Endothelial cell of umbilical vein (primary cell): ENCODE measurements around the gene ZNF91. TPM values are rescaled to one million over a fixed set of nuclear protein-coding genes. Genes with fewer than 3 reads are reported as not detected.

Source experiments
- BruUV-seq: library from RNA; stranded (reverse); fragments of 400-500 nt; replicated peaks from 2 replicates; lab custom pipeline; 2021; lab: Mats Ljungman, UMichigan
- CTCF ChIA-PET: fragments of 300-600, 350-600 bp; sonication (Branson Sonifier 250); formaldehyde crosslinking; loops from one replicate; lab custom pipeline; 2021; ENCODE audit warnings: antibody characterized with exemption, inconsistent platforms; lab: Charles Lee
- POLR2A ChIA-PET: fragments of 300-600, 350-600 bp; sonication (Branson Sonifier 250); formaldehyde crosslinking; loops from one replicate; lab custom pipeline; 2021; ENCODE audit warnings: antibody characterized with exemption, inconsistent platforms; lab: Charles Lee
- DNase-seq: peaks from one replicate; pipeline ENCODE4 v3.0.0-alpha.2; 2011; ENCODE audit warnings: low read depth, low spot score
- FAIRE-seq: peaks from 2 replicates; lab custom pipeline; 2011; peaks lifted over from hg19 to GRCh38; lab: Jason Lieb, UNC
- H2AFZ ChIP-seq: 2 replicates; pipeline ENCODE4 v1.6.0; 2012; ENCODE audit warnings: low read depth, low read length, control low read depth, inconsistent platforms
- H3K27ac ChIP-seq: 2 replicates; pipeline ENCODE4 v1.5.1; 2011; ENCODE audit warnings: low read depth, mild to moderate bottlenecking, control low read depth, low read length, moderate library complexity; ENCODE audit not compliant: insufficient read depth
- H3K27me3 ChIP-seq, 2 experiments: 2 replicates each; pipeline versions ENCODE4 v1.6.0 to v1.6.1; 2011; ENCODE audit warnings: low read length in 2 of 2, mixed read lengths in 1 of 2; ENCODE audit not compliant: control insufficient read depth in 2 of 2, insufficient read depth in 2 of 2
- H3K36me3 ChIP-seq, 2 experiments: 2 replicates in 1 of 2; 3 replicates in 1 of 2; pipeline ENCODE4 v1.5.1; 2011; ENCODE audit warnings: low read length in 2 of 2, mild to moderate bottlenecking in 1 of 2, moderate library complexity in 1 of 2; ENCODE audit not compliant: control insufficient read depth in 2 of 2, insufficient read depth in 2 of 2; ENCODE audit errors: extremely low read depth in 1 of 2
- H3K4me1 ChIP-seq: 3 replicates; pipeline ENCODE4 v1.5.1; 2011; ENCODE audit warnings: mild to moderate bottlenecking, low read length; ENCODE audit not compliant: control insufficient read depth, insufficient read depth; ENCODE audit errors: extremely low read depth
- H3K4me2 ChIP-seq: 2 replicates; pipeline ENCODE4 v1.6.1; 2011; ENCODE audit warnings: low read length, control low read depth, mixed read lengths; ENCODE audit not compliant: insufficient read depth
- H3K4me3 ChIP-seq, 3 experiments: fragments of 200-600 bp in 1 of 3; sonication (generic), shearing (Covaris generic) in 1 of 3; replicated peaks in 1 of 3; 2 replicates each; pipeline ENCODE4 v1.5.1; 2011 to 2016; ENCODE audit warnings: control low read depth in 3 of 3, low read length in 3 of 3, mild to moderate bottlenecking in 2 of 3, inconsistent platforms in 1 of 3, low read depth in 1 of 3, moderate library complexity in 1 of 3; ENCODE audit not compliant: insufficient read depth in 1 of 3
- H3K79me2 ChIP-seq: 2 replicates; pipeline ENCODE4 v1.6.0; 2012; ENCODE audit warnings: low read length, inconsistent platforms; ENCODE audit not compliant: control insufficient read depth, insufficient read depth
- H3K9ac ChIP-seq: replicated peaks from 2 replicates; pipeline ENCODE3; 2011; ENCODE audit warnings: low read length, control low read depth; ENCODE audit not compliant: insufficient read depth; ENCODE audit errors: extremely low read depth
- H3K9me1 ChIP-seq: replicated peaks from 3 replicates; pipeline ENCODE4 v1.6.0; 2011; ENCODE audit warnings: mild to moderate bottlenecking, low read length; ENCODE audit not compliant: control insufficient read depth, insufficient read depth; ENCODE audit errors: extremely low read depth
- H3K9me3 ChIP-seq: replicated peaks from 2 replicates; pipeline ENCODE4 v1.5.1; 2012; ENCODE audit warnings: low read length, inconsistent platforms; ENCODE audit not compliant: control insufficient read depth, insufficient read depth
- H4K20me1 ChIP-seq: replicated peaks from 2 replicates; pipeline ENCODE3; 2011; ENCODE audit warnings: mild to moderate bottlenecking, low read length; ENCODE audit not compliant: control insufficient read depth, insufficient read depth; ENCODE audit errors: extremely low read depth
- CTCF ChIP-seq, 2 donors: IDR thresholded peaks; 1 replicate in 1 of 2; 2 replicates in 1 of 2; pipeline ENCODE4 v1.5.1; 2011; ENCODE audit warnings: low read length in 2 of 2, mild to moderate bottlenecking in 2 of 2, moderate library complexity in 2 of 2, control low read depth in 1 of 2, inconsistent platforms in 1 of 2, low read depth in 1 of 2; ENCODE audit not compliant: insufficient read depth in 1 of 2; ENCODE audit errors: extremely low read depth in 1 of 2
- EZH2 ChIP-seq: IDR thresholded peaks from 2 replicates; pipeline ENCODE4 v1.6.1; 2012; ENCODE audit warnings: borderline replicate concordance, low read depth, mild to moderate bottlenecking, moderate library complexity, low read length, inconsistent platforms; ENCODE audit not compliant: severe bottlenecking
- FOS ChIP-seq: IDR thresholded peaks from 2 replicates; pipeline ENCODE4 v1.6.1; 2011; ENCODE audit warnings: mild to moderate bottlenecking, low read length, moderate library complexity, borderline replicate concordance; ENCODE audit not compliant: insufficient read depth
- GATA2 ChIP-seq: IDR thresholded peaks from 2 replicates; pipeline ENCODE4 v1.7.0; 2011; ENCODE audit warnings: low read depth, mild to moderate bottlenecking, moderate library complexity, mixed read lengths, low read length; ENCODE audit not compliant: insufficient read length, insufficient read depth
- JUN ChIP-seq: IDR thresholded peaks from 2 replicates; pipeline ENCODE4 v1.6.1; 2011; ENCODE audit warnings: borderline replicate concordance, low read depth; ENCODE audit not compliant: insufficient read length, insufficient read depth
- MAX ChIP-seq: IDR thresholded peaks from 2 replicates; pipeline ENCODE4 v1.6.1; 2011; ENCODE audit not compliant: insufficient read depth, insufficient read length
- MYC ChIP-seq: IDR thresholded peaks from one replicate; pipeline ENCODE4 v1.6.1; 2011; ENCODE audit warnings: mild to moderate bottlenecking, low read depth, low read length
- POLR2A ChIP-seq: IDR thresholded peaks from 2 replicates; pipeline ENCODE4 v1.6.1; 2012; ENCODE audit warnings: low read depth, mild to moderate bottlenecking, control low read depth, low read length
- POLR2AphosphoS5 ChIP-seq: IDR thresholded peaks from 2 replicates; pipeline ENCODE4 v1.6.1; 2012; ENCODE audit warnings: low read depth, mild to moderate bottlenecking, control low read depth, low read length, moderate library complexity; ENCODE audit not compliant: insufficient read depth
- dilution Hi-C: fragments of 300-500 bp; cut with MboI; formaldehyde crosslinking; loops from one replicate; pipeline ENCODE4 v1.15.0; 2019; ENCODE audit warnings: low sequenced_read_pairs; ENCODE audit not compliant: extremely low pct_ligation_motif_present
- intact Hi-C: fragments of 100-400 bp; cut with micrococcal nuclease; formaldehyde crosslinking; loops from one replicate; pipeline ENCODE4 v1.10.0; 2022
- polyA plus RNA-seq, 4 experiments: library from polyadenylated mRNA; depleted of rRNA in 3 of 4; stranded (reverse) in 3 of 4; unstranded in 1 of 4; fragments of >200 nt; gene quantifications; 2 replicates each; pipeline versions ENCODE4 v1.2.1 to v1.2.3, GENCODE V29; 2011 to 2012; ENCODE audit warnings: missing spikeins in 1 of 4
- total RNA-seq: library from RNA; stranded (reverse); gene quantifications from 2 replicates; pipeline ENCODE4 v1.2.3, GENCODE V29; 2021

The ZNF91 gene
- total and polyA plus RNA-seq, 2 donors (not counting 3 experiments of a cell fraction or from before 2014, with no cell fraction given): 9.6 to 17.0 TPM

GRCh38 chr19:23436318-23436717, 41.0 kb upstream of the ZNF91 start:
- DNase-seq: no peak
- no peaks in the 10 kb centered on the region for H3K27me3 ChIP-seq
- no peak for TF ChIP-seq EZH2
- no peak for TF ChIP-seq CTCF (IDR thresholded peaks at IDR 0.05; ENCODE audit: extremely low read depth in 1 of 2, insufficient read depth in 1 of 2, low read depth in 1 of 2, low read length in 2 of 2)
- TF ChIP-seq FOS: no peak
- no peak for TF ChIP-seq MYC
- TF ChIP-seq GATA2: no peak
- TF ChIP-seq MAX: no peak
- no peak for TF ChIP-seq JUN
- no peak for TF ChIP-seq POLR2A
- TF ChIP-seq POLR2AphosphoS5: no peak
- no peaks in the 10 kb centered on the region for H3K9me1 ChIP-seq
- intact Hi-C loops: no loop called here
- ChIA-PET POLR2A (no interaction called here), CTCF (no interaction called here)
- no peak overlapping the region for H3K9ac ChIP-seq
- dilution Hi-C loops: no loop called here
- no peak overlapping the region for H3K4me3 ChIP-seq
- H3K4me1 ChIP-seq: no peaks in the 10 kb centered on the region
- BruUV-seq: no TSS peak
- H3K4me2 ChIP-seq: no peak overlapping the region
- peaks cover 2% of the 10 kb centered on the region for H3K9me3 ChIP-seq
- no peaks in the 10 kb centered on the region for H4K20me1 ChIP-seq
- H3K36me3 ChIP-seq: no peaks in the 10 kb centered on the region
- no peak overlapping the region for H3K27ac ChIP-seq
- H3K79me2 ChIP-seq: no peaks in the 10 kb centered on the region
- H2AFZ ChIP-seq: no peak overlapping the region
- FAIRE-seq: no peak
